CD4-positive, alpha-beta T cell treated with Interleukin-6 at 100 ng/mL for 8 hours (primary cell): ENCODE data around the gene MANBA.

Experiments
- DNase-seq: peaks from one replicate; pipeline ENCODE4 v3.0.0-alpha.2; 2020; ENCODE audit warnings: mixed read lengths, low spot score

MANBA gene

DNA sequence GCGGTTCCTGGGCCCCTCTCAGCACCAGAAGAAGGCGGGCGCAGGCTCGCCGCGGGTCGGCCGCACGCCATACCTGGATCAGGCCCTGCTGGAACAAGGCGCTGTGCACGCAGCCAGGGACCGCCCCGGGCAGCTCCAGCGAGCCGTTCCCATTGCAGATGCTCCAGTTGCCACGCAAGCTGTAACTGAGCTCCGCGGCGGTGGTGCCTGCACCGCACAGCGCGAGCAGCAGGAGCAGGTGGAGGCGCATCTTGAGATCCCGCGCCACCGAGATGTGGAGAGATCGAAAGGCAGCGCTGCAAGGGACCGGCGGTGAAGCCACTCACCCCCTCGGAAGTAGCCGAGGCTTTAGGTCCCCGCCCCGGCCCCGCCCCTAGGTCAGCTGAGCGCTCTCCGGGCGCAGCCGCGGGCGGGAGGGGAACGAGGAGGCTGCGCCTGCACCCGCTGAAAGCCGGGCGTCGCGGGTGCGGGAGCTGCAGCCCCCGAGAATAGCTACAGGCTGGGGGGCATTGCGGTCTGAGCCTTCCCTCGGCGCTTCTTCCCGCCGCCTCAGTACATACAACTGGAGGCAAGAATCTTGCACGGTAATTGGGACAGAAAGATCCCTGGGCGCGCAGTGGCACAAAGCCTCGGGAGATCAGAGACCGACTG, at the start of gene MANBA:
TSS of gene MANBA (minus strand) at position 324 of the 651 bp plus-strand sequence. CDS start at position 250, 74 bp downstream.
- peak; percentile 81 for DNase-seq

DNA sequence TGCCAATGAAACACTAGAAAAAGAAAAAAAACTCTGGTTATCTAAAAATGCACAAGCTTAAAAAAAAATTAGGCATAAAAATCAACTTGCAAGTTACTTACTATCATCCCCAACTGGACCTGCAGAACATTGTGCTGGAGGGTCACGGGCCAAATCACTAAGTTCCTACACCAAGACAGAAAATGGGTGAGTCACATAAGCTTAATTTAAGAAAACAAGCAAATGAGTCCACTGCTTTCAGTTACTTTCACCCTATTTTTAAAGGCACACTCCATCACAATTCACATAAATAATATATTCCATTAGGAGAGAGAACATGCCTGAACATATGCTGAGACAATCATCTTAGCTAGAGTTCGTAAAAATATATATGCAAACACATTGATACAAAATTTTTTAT, 48.9 kb upstream of the MANBA start:
- no peak for DNase-seq

GRCh38 chr4:102809190-102809589, 48.4 kb upstream of the MANBA start:
- DNase-seq, result peak; percentile 7

DNA sequence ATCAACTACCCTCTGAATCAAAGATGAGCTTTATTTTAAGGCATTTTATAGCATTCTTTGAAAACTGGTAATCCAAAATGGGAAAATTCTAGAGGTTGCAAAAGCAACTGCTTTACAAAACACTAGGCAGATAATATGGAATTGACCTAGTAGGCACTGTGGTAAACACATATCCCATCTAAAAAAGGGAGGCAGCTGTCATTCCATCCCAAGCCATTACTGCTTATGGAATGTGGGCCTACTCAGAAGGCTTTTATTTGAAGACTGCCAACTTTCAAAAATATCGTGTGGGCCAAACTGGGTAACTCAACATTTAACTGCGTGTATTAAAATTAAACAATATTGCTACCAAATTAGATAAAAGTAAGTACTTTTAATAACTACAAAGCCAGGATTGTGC, 47.2 kb upstream of the MANBA start:
- no peak for DNase-seq

- no peak for DNase-seq
Observed at GRCh38 chr4:102807345-102807744, 46.6 kb upstream of the MANBA start.

- DNase-seq, result no peak
Observed at GRCh38 chr4:102799816-102800215, 39.0 kb upstream of the MANBA start.

DNA sequence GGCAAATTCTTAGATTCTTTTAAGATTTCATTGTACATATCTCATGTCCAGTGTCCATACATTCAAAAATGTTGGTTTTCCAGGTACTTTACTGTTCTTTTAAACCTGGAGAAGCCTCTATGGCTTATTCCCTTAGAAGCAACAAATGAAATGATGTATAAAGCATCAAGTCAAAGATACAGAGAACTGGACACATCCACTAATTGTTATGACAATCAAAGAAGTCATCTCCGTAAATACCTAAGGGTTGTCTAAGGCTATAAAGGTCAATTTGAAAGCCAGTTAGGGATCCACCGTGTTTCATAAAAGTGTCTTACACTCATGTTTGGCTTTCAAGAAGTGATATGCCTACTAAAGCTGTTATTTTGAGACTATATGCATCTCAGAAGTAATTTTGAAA, 34.2 kb upstream of the MANBA start:
- DNase-seq, result no peak

DNA sequence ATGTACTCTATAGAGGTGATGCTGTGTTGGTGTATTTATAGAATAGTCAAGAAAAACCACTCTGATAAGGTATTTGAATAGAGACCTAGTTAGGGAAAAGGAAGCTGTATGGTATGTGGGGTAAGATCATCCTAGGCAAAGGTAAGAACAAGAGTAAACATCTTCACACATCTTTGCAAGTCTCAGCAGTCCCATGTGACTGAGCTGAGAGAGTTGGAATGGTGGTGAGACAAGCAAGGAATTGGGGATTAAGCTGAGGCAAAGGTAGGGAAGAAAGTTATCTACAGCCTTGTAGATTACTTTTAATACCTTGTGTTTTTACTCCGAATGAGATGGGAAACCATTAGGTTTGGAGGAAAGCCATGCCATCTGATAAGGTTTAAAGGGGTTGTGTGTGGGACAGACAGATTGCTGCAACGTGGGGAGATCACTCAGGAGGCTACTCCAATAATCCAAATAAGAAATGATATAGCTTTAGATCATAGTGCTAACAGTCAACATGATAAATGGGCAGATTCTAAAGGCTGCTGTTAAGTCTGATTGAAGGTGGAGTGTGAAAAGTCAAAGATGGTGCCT, 31.7 kb upstream of the MANBA start:
- DNase-seq, result no peak

DNA sequence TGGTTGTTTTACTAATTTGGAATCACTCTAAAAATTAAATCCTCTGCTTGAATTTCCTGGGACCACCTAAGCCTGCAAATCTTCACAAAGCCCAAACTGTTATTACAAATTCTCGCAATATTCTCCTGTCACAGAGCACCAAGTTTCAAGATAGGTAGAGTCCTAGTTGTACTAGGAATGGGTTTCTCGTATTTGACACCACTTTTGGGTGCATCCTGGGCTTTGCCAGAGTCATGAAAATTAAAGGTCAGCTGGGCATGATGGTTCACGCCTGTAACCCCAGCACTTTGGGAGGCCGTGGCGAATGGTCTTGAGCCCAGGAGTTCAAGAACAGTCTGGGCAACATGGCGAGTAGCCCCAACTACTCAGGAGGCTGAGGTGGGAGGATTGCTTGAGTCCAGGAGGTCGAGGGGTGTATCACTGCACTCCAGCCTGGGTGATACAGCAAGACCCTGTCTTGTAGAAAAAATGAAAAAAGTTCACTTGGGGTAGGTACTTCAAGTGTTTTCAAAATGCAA, 30.6 kb upstream of the MANBA start:
- DNase-seq, result no peak

GRCh38 chr4:102789317-102789717, 28.5 kb upstream of the MANBA start:
- no peak for DNase-seq

GRCh38 chr4:102787944-102788343, 27.2 kb upstream of the MANBA start:
- no peak for DNase-seq

GRCh38 chr4:102787096-102787881, 26.5 kb upstream of the MANBA start:
- DNase-seq, result no peak

GRCh38 chr4:102786279-102786678, 25.5 kb upstream of the MANBA start:
- no peak for DNase-seq

DNA sequence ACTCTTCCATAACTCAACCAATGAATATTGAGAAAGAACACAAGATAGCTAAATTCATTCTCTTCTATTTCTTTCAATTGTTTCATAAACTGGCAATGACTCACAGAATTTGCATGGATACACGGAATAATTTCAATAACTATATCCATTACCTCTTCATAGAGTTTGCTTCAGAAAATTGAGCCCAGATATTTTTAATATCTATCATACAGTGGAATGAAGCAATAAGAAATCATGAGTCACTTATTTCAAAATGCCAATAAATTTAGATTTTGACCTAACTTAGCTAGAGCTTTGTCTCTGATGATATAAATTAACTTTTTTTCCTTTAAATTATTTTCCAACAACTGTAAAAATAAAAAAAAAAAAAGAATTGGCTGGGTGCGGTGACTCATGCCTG, 22.2 kb upstream of the MANBA start:
- no peak for DNase-seq

DNA sequence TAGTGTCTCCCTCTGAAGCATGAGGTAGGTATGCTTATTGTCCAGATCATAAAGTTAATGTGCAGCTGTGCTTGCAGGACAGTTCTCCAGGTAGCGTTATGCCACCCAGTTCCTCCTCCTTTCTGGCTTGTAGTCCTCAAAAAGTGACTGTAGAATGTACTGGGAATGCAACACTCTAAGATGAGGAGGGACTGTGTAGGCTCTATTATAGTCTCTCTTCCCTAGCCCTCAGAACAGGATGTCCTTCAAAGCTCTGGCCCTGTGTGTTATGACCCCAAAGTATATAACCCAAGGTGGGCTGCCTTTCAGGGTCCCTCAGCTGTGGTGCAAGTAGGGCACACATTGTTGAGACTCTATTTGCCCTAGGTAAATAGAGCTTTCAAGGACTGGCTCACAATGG, 20.8 kb upstream of the MANBA start:
- no peak for DNase-seq

DNA sequence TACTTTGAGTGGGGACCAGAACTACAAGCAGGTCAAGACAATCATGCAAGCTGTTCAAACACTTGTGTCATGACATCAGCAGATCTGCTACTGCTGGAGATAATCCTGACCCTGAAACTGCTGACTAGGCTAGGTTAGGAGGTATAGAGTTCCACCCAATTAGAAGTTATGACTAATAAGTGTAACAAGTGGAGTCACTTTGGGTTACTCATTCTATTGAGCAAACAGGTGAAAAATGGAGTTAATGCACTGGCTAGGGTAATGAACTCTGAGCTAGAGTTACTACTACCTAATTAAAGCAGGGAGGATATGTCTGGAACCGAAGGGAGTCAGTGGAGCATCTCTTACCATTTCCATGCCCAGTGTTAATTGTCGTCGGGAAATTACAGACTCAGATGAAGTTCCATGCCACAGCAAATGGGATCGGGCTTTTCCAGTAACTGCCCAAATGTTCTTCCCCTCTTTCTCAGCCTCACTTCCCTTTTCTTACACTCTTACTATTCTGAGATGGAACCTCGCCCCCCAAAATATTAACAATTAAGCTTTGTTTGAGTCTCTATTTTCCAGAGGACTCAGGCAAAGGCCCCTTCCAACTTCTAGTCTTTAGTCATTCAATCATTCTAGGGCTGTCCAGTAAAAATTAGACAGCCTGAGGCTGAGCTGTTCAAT, 19.8 kb upstream of the MANBA start:
- no peak for DNase-seq

GRCh38 chr4:102779204-102779603, 18.4 kb upstream of the MANBA start:
- no peak for DNase-seq

DNA sequence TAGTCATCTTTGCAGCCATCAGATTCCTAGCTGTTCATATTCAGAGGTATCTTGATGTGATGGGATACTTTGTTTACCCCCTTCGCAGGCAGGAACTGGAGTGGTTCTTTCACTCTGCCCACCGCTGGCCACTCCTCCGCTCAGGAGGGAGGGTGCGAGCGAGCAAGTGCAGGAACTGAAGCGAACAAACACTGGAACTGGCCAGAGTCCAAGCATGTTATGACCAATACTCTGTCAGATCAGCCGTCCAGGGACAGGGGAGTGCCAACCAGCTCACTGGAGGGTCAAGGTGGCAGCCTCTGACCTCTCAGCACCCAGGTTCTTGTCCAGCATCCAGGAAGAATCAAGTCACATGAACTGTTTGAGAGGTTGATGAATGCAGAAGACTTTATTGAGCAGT, 18.0 kb upstream of the MANBA start:
- no peak for DNase-seq

DNA sequence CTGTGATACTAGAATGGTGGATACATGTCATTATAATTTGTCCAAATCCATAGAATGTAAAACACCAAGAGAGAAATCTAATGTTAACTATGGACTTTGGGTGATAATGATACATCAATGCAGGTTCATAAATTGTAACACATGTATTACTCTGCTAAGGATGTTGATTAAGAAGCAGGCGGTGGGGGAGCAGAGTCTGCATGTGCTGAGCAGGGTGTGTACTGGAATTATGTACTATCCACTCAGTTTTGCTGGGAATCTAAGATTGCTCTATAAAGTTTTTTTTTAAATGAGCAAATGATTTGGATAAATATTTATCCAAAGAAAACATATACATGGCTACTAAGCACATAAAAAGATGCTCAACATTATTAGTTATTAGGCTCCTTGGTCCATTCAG, 15.0 kb upstream of the MANBA start:
- no peak for DNase-seq

GRCh38 chr4:102774254-102774653, 13.5 kb upstream of the MANBA start:
- DNase-seq, result no peak

DNA sequence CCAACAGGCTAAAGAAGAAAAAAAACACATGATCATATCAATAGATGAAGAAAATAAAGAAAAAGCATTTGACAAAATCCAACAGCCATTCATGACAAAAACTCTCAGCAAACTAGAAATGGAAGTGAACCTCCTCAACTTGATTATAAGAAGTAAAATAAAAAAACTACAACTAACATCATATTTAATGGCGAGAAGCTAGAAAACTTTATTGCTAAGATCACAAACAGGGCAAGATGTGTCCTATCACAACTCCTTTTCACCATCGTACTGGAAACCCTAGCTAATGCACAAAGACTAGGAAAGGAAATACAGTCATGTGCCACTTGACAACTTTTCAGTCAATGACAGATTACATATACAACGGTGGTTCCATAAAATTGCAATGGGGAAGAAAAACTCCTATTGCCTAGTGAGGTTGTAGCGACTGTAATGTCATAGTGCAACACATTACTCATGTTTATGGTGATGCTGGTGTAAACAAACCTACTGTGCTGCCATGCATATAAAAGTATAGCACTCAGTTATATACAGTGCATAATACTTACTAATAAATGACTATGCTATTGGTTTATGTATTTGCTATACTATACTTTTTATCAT, 12.1 kb upstream of the MANBA start:
- no peak for DNase-seq

DNA sequence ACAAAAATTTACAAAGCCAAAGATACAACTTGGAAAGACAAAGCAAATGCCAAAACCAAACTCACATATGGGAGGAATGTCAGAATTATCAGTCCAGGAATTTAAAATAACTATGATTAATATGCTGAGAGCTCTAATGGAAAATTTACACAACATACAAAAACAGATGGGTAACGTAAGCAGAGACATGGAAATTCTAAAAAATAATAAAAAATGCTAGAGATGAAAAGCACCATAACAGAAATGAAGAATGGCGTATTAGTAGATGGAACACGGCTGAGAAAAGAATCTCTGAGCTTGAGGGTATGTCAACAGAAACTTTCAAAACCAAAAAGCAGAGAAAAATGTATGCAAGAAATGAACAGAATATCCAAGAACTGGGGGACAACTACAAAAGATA, 4.1 kb upstream of the MANBA start:
- no peak for DNase-seq
